Stimulated activated naive CD8-positive, alpha-beta T cell treated with anti-CD3 and anti-CD28 coated beads, Interleukin-15, Interleukin-2, amounts not matched to agents 100 ng/mL and 50 ng/mL, for 24 hours (primary cell): ENCODE results near the gene ADAMTS8.

Source experiments
- H3K27ac Mint-ChIP-seq: one replicate; pipeline ENCODE4 v1.8.0; 2021; ENCODE audit warnings: mild to moderate bottlenecking, mixed read lengths
- H3K27me3 Mint-ChIP-seq: one replicate; pipeline ENCODE4 v1.8.0; 2021; ENCODE audit warnings: mixed read lengths
- H3K36me3 Mint-ChIP-seq: one replicate; pipeline ENCODE4 v1.8.0; 2021; ENCODE audit warnings: low read depth, mixed read lengths
- H3K4me1 Mint-ChIP-seq: one replicate; pipeline ENCODE4 v1.8.0; 2021; ENCODE audit warnings: low read depth, mixed read lengths
- H3K4me3 Mint-ChIP-seq: one replicate; pipeline ENCODE4 v1.8.0; 2021; ENCODE audit warnings: mild to moderate bottlenecking, mixed read lengths
- H3K9me3 Mint-ChIP-seq: one replicate; pipeline ENCODE4 v1.8.0; 2021; ENCODE audit warnings: mixed read lengths

The ADAMTS8 gene

GRCh38 chr11:130409594-130410388, 18.6 kb downstream of the ADAMTS8 start:
- no peaks in the 10 kb centered on the region for H3K9me3 Mint-ChIP-seq
- H3K27ac Mint-ChIP-seq, result no peak overlapping the region
- peaks cover 3% of the 10 kb centered on the region for H3K4me1 Mint-ChIP-seq
- peaks cover under 1% of the 10 kb centered on the region for H3K27me3 Mint-ChIP-seq
- H3K4me3 Mint-ChIP-seq, result no peak overlapping the region
- H3K36me3 Mint-ChIP-seq, result no peaks in the 10 kb centered on the region

- H3K4me3 Mint-ChIP-seq, result no peak overlapping the region
- H3K27ac Mint-ChIP-seq, result no peak overlapping the region
- H3K9me3 Mint-ChIP-seq, result no peaks in the 10 kb centered on the region
- no peaks in the 10 kb centered on the region for H3K36me3 Mint-ChIP-seq
- H3K4me1 Mint-ChIP-seq, result no peaks in the 10 kb centered on the region
- no peaks in the 10 kb centered on the region for H3K27me3 Mint-ChIP-seq
These were observed 19.5 kb downstream of the ADAMTS8 start for GRCh38 chr11:130408901-130409300.

DNA sequence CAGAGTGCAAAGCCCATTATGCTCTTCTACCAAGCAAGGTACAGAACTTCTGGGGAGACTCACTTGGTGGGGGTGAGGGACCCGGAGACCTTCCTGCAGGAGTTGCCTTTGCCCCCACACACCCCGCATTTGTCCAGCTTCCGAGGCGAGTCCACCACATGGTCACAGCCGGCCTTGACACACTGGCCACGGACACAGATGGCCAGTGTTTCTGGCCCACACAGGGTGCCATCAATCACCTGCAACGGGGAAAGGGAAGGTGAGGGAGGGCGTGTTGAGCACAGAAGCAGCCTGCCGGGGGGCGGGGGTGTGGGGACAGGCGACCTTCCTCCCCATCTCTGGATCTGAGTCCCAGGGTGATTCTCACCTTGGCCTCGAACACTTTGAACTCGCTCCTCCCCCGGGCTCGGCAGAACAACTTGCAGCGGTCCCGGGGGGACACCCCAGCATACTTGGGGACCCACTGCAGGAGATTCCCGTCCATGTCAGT, 20.0 kb downstream of the ADAMTS8 start:
- no peaks in the 10 kb centered on the region for H3K27me3 Mint-ChIP-seq
- no peaks in the 10 kb centered on the region for H3K4me1 Mint-ChIP-seq
- no peak overlapping the region for H3K4me3 Mint-ChIP-seq
- no peaks in the 10 kb centered on the region for H3K36me3 Mint-ChIP-seq
- H3K27ac Mint-ChIP-seq, result no peak overlapping the region
- H3K9me3 Mint-ChIP-seq, result no peaks in the 10 kb centered on the region

DNA sequence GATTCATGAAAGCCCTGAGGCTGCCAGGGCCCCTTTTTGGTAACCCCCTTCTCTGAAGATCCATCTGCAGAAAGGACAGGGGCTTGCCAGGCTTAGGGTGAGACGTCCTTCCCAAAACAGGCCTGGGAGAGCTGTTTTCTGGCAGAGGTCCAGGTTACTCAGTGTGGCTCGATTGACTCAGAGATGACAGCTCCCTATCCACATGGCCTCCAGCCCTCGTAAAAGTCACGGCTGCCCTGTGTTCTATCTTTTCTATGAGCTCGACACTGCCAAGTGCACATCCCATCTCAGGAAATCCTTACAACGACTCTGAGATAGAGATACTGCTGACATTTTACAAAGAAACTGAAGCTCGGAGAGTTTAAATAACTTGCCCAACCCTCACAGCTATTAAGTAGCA, 20.4 kb downstream of the ADAMTS8 start:
- no peak overlapping the region for H3K4me3 Mint-ChIP-seq
- no peaks in the 10 kb centered on the region for H3K4me1 Mint-ChIP-seq
- H3K9me3 Mint-ChIP-seq, result no peaks in the 10 kb centered on the region
- H3K27ac Mint-ChIP-seq, result no peak overlapping the region
- H3K36me3 Mint-ChIP-seq, result no peaks in the 10 kb centered on the region
- no peaks in the 10 kb centered on the region for H3K27me3 Mint-ChIP-seq

DNA sequence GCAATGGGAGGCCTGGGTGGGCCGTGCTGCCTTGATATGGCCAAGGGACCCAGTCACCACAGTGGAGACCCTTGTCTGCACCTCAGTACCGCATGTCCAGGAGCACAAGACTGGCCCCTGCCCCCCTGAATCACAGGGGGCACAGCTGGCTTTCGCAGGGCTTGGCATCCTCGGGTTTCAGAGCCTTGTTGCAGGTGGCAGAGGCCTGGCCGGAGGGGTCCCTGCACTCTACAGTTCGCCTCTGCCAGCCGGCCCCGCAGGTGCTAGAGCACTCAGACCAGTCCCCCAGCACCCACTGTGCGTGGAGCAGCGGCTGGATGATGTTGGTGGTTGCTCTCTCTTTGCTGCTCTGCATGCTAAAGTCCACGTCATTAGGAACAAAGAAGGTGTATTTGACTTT, 23.0 kb downstream of the ADAMTS8 start:
- Mint-ChIP-seq H3K9me3 (no peaks in the 10 kb centered on the region), H3K4me1 (peaks cover 9% of the 10 kb centered on the region), H3K27me3 (peaks cover 16% of the 10 kb centered on the region), H3K4me3 (no peak overlapping the region), H3K27ac (no peak overlapping the region), H3K36me3 (no peaks in the 10 kb centered on the region)

GRCh38 chr11:130404727-130405126, 23.7 kb downstream of the ADAMTS8 start:
- Mint-ChIP-seq H3K4me1 (peaks cover 11% of the 10 kb centered on the region), H3K36me3 (no peaks in the 10 kb centered on the region), H3K27me3 (peaks cover 23% of the 10 kb centered on the region), H3K27ac (no peak overlapping the region), H3K4me3 (no peak overlapping the region), H3K9me3 (no peaks in the 10 kb centered on the region)

DNA sequence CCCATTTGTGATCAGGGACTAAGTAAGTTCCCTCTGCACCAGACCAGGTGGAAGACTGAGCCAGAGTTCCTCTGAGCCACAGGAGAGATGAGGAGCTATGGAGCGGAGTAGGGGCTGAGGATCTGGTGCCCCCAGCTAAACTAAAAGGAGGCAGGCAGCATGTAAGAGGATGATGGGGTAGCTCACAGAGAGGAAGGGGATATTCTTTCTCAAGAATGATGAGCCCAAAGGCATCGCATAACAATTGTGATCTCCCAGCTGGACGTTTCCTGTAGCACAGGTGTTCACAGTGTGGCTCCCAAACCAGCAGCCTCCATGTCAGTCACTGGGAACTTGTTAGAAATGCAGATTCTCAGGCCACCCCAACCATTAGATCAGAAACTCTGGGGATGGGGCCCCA, 24.4 kb downstream of the ADAMTS8 start:
- peaks cover 28% of the 10 kb centered on the region for H3K27me3 Mint-ChIP-seq
- no peak overlapping the region for H3K27ac Mint-ChIP-seq
- no peaks in the 10 kb centered on the region for H3K36me3 Mint-ChIP-seq
- peaks cover 11% of the 10 kb centered on the region for H3K4me1 Mint-ChIP-seq
- no peaks in the 10 kb centered on the region for H3K9me3 Mint-ChIP-seq
- H3K4me3 Mint-ChIP-seq, result no peak overlapping the region

- H3K4me3 Mint-ChIP-seq, result no peak overlapping the region
- peaks cover 31% of the 10 kb centered on the region for H3K27me3 Mint-ChIP-seq
- H3K36me3 Mint-ChIP-seq, result no peaks in the 10 kb centered on the region
- H3K9me3 Mint-ChIP-seq, result no peaks in the 10 kb centered on the region
- peaks cover 11% of the 10 kb centered on the region for H3K4me1 Mint-ChIP-seq
- no peak overlapping the region for H3K27ac Mint-ChIP-seq
These were observed 25.1 kb downstream of the ADAMTS8 start for GRCh38 chr11:130403271-130403804.

DNA sequence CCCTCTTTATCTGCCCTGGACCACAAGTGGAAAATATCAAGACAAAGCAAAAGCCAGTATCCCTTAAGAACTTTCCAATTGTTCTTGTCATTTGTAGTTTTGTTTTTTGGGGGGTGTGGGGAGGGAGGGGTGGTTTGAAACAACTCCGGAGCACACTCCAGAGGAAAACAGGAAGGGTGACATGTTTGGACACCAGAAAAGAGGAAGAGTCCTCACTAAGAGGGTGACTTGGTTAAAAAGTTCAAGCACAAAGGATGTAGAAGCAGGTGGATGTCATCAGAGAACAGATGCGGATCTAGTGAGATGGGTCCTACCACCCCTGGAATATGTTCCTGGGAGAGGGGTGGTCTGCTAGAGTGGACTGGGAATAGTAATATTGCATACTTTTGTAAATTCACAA, 25.8 kb downstream of the ADAMTS8 start:
- Mint-ChIP-seq H3K9me3 (no peaks in the 10 kb centered on the region), H3K27ac (no peak overlapping the region), H3K36me3 (no peaks in the 10 kb centered on the region), H3K4me3 (no peak overlapping the region), H3K4me1 (peaks cover 11% of the 10 kb centered on the region), H3K27me3 (peaks cover 34% of the 10 kb centered on the region)

GRCh38 chr11:130400781-130401483, 27.5 kb downstream of the ADAMTS8 start:
- Mint-ChIP-seq H3K27me3 (peaks cover 38% of the 10 kb centered on the region), H3K27ac (no peak overlapping the region)

GRCh38 chr11:130399196-130399595, 29.2 kb downstream of the ADAMTS8 start:
- H3K27ac Mint-ChIP-seq, result no peak overlapping the region
- no peak overlapping the region for H3K4me3 Mint-ChIP-seq
- H3K4me1 Mint-ChIP-seq, result peaks cover 11% of the 10 kb centered on the region
- H3K36me3 Mint-ChIP-seq, result no peaks in the 10 kb centered on the region
- H3K9me3 Mint-ChIP-seq, result no peaks in the 10 kb centered on the region
- H3K27me3 Mint-ChIP-seq, result peaks cover 40% of the 10 kb centered on the region

More at GRCh38 chr11:130400781-130401483, 27.5 kb downstream of the ADAMTS8 start:
- no peaks in the 10 kb centered on the region for H3K36me3 Mint-ChIP-seq
- H3K4me3 Mint-ChIP-seq, result no peak overlapping the region
- H3K4me1 Mint-ChIP-seq, result peaks cover 11% of the 10 kb centered on the region
- no peaks in the 10 kb centered on the region for H3K9me3 Mint-ChIP-seq

- Mint-ChIP-seq H3K4me1 (peaks cover 11% of the 10 kb centered on the region), H3K4me3 (no peak overlapping the region), H3K27ac (no peak overlapping the region), H3K9me3 (no peaks in the 10 kb centered on the region), H3K27me3 (peaks cover 40% of the 10 kb centered on the region), H3K36me3 (no peaks in the 10 kb centered on the region)
These were observed 30.6 kb downstream of the ADAMTS8 start for GRCh38 chr11:130397780-130398179.

DNA sequence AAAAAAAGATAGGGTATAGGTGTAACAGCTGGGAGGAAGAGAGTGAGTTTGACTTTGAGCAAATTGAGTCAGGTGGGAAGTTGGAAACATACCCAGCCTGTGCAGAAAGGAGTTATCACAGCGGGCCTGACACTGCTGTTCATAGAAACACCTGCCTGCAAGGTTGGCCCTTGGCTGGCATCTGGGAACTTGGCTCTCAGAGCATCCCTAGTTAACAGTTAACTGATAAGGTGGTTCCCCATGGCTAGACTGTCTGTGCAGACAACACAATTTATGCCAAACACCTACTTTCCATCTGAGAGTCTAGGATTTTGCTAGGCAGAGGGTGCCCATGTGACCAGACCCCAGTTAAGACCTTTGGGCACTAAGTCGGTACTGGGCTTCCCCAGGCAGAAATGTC, 31.4 kb downstream of the ADAMTS8 start:
- Mint-ChIP-seq H3K27me3 (peaks cover 33% of the 10 kb centered on the region), H3K4me3 (no peak overlapping the region), H3K36me3 (no peaks in the 10 kb centered on the region), H3K4me1 (peaks cover 11% of the 10 kb centered on the region), H3K27ac (no peak overlapping the region), H3K9me3 (no peaks in the 10 kb centered on the region)

- no peak overlapping the region for H3K4me3 Mint-ChIP-seq
- peaks cover 3% of the 10 kb centered on the region for H3K4me1 Mint-ChIP-seq
- peaks cover 16% of the 10 kb centered on the region for H3K27me3 Mint-ChIP-seq
- H3K36me3 Mint-ChIP-seq, result no peaks in the 10 kb centered on the region
- no peak overlapping the region for H3K27ac Mint-ChIP-seq
- H3K9me3 Mint-ChIP-seq, result no peaks in the 10 kb centered on the region
These were observed 33.8 kb downstream of the ADAMTS8 start for GRCh38 chr11:130394615-130395014.

DNA sequence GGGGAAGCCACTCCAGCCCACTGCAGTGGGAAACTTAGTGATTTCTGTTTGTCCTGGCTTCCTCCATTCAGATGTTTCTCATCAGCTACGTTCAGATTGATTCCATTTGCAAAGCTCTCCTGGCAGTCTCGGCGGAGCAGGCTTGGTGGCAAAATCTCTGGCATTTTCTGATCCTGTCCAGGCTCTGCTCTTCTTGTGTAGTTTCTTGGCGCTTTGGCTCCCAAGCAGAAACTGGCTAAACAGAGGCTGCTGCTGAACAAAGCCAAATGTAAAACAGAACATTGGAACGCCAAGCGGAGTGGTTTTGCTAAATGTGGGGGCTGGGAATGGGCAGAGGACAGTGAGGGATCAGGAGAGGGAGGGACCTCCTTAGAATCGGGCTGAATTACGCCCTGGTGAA, 36.7 kb downstream of the ADAMTS8 start:
- Mint-ChIP-seq H3K4me3 (no peak overlapping the region), H3K36me3 (no peaks in the 10 kb centered on the region), H3K4me1 (peaks cover 19% of the 10 kb centered on the region), H3K9me3 (no peaks in the 10 kb centered on the region), H3K27me3 (peaks cover 3% of the 10 kb centered on the region), H3K27ac (no peak overlapping the region)
